ENCODE results near the gene SAP30BP.

Gene SAP30BP

DNA sequence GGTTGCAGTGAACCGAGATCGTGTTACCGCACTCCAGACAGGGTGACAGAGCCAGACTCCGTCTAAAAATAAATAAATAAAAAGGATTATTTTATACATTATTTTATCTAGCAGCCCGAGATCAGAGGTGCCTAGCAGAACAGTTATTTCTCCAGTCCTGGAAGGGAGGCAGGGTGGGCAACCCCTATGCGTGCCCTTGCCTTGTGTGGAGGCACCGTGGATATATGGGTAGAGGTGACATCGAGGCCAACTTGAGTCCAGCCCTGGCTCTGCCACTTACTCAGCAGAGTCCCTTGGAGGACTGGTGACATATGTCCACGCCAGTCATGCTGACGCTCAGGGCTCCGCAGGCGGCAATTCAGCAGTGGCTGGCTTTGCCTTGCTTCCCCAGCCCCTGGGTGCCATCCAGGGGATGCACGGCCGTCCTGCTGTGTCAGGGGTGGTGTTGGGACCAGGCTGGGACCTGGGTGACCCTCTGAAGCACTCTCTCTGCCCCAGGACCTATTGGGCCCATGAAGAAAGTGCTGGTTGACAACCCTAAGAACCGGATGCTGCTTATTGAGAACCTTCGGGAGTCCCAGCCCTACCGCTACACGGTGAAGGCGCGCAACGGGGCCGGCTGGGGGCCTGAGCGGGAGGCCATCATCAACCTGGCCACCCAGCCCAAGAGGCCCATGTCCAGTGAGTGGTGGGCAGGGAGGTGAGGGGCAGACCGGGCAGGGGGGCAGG is 84.7 kb downstream of the SAP30BP start:
- TF ChIP-seq CTCF (IDR thresholded peaks at IDR 0.05; ENCODE audit: borderline replicate concordance, insufficient read depth, low read depth, low read length), result no peak
- no peak overlapping the region for H3K4me3 ChIP-seq (ENCODE audit: low read depth, low read length)

DNA sequence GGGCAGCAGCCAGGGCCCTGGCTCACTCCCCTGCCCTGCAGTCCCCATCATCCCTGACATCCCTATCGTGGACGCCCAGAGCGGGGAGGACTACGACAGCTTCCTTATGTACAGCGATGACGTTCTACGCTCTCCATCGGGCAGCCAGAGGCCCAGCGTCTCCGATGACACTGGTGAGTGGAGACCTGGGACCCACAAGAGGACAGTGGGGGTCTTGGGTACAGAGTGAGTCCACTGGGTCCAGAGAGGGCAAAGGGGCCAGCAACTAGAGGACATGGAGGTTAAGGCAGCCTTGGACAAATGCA is 85.2 kb downstream of the SAP30BP start:
- no peak for TF ChIP-seq CTCF (IDR thresholded peaks at IDR 0.05; ENCODE audit: borderline replicate concordance, insufficient read depth, low read depth, low read length)

DNA sequence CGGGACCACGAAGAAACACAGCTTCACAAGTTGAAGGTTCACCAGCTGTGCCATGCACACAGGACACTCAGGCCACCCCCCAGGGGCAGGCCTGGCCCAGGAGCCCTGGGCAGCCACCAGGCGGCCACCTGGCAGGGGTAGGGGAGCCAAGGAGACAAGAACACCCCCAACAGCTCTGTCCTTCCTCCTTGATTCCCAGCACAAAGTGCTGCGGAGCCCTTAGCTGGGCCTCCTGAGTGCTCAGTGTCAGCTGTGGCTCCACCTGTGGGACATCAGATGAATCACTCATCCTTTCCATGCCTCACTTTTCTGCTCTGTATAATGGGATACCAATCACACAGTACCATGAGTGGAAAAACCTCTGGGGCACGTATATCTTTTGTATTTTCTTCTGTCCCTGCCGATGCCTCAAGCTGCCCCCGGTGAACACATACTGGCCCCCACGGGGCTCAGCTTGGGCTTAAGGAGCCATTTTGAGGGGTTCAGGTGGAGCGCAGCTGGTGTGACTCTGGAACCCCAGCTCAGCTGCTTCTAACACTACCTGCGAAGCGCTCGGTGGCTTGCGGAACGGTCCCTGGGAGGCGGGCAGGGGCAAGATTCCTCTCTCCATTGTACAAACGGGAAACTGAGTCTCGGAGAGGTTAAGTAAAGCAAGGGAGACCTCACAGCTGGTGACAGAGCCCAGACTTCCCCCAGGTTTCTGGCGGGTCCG is 85.8 kb downstream of the SAP30BP start:
- peak overlapping the region; percentile 60 for H3K4me3 ChIP-seq (ENCODE audit: low read depth, low read length)
- peak; percentile 64 for TF ChIP-seq CTCF (IDR thresholded peaks at IDR 0.05; ENCODE audit: borderline replicate concordance, insufficient read depth, low read depth, low read length)

More for the DNA sequence above, 85.2 kb downstream of the SAP30BP start:
- no peak overlapping the region for H3K4me3 ChIP-seq (ENCODE audit: low read depth, low read length)

- H3K4me3 ChIP-seq (ENCODE audit: low read depth, low read length), result peak overlapping the region; percentile 60
- peak; percentile 83 for TF ChIP-seq CTCF (IDR thresholded peaks at IDR 0.05; ENCODE audit: borderline replicate concordance, insufficient read depth, low read depth, low read length)
Measured at GRCh38 chr17:75753514-75754377, 86.6 kb downstream of the SAP30BP start.

DNA sequence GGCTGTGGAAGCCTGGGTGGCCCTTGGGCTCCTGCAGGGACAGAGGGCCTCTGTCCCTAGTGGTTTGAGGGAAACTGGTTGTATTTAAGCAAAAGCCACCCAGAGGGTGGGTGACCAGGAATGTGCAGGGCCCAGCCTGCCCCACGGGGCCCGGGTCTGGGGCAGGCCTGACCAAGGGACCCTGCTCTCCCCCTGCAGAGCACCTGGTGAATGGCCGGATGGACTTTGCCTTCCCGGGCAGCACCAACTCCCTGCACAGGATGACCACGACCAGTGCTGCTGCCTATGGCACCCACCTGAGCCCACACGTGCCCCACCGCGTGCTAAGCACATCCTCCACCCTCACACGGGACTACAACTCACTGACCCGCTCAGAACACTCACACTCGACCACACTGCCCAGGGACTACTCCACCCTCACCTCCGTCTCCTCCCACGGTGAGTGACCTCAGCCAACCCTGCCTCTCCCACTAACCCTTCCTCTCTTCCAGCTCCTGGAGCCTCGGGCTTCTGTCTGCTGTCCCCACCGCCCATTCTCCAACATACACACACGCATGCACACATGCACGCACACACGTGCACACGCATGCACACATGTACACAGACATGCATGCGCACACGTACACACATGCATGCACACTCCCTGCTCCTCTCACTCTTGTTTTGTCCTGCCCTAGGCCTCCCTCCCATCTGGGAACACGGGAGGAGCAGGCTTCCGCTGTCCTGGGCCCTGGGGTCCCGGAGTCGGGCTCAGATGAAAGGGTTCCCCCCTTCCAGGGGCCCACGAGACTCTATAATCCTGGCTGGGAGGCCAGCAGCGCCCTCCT is 87.5 kb downstream of the SAP30BP start:
- no peak for TF ChIP-seq CTCF (IDR thresholded peaks at IDR 0.05; ENCODE audit: borderline replicate concordance, insufficient read depth, low read depth, low read length)
- H3K4me3 ChIP-seq (ENCODE audit: low read depth, low read length), result no peak overlapping the region

- no peak overlapping the region for H3K4me3 ChIP-seq (ENCODE audit: low read depth, low read length)
- TF ChIP-seq CTCF (IDR thresholded peaks at IDR 0.05; ENCODE audit: borderline replicate concordance, insufficient read depth, low read depth, low read length), result no peak
Measured at GRCh38 chr17:75755205-75755901, 88.2 kb downstream of the SAP30BP start.

Measured in GM12875 (cell line).